Fibroblast of peridontal ligament (primary cell): ENCODE measurements around the gene FOXP4.

Source experiments
- DNase-seq: peaks from one replicate; pipeline ENCODE4 v3.0.0-alpha.2; 2010; ENCODE audit errors: extremely low read depth

The FOXP4 gene

DNA sequence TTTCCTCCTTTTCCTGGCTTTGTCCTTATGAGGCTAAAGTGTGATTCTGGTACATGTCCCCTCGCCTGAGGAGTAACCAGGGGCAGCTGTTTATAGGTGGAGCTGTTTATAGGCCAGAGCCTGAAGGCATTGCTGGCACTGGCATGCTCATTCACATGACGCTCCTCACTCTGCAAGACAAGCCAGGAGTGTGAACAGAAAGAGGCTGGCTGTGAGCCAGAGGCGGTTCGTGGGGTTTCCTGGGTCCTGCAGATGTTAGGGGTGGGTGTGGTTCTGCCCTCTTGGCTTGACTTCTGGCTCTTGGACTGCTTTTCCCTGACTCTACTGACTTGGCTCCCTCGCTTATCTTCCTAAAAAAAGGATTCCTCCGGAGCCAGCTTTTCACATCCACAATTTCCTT lies 79.3 kb downstream of the FOXP4 start:
- DNase-seq, result no peak

DNA sequence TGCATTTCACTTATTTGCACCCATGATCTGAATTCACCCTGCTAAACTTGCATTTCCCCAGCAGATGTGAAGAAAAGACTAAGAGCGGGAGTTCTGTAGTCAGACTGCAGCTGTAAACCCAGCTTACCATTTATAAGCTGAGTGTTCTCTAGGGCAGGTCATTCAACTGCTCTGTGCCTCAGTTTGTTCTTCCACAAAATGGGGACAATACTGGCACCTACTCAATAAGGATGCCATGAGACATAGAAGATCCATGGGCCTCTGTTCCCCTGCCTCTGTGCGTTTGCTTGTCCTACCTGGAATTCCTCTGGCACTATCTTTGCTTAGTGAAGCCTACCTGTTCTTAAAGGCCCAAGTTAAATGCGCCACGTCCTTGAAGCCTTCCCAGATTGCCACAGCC lies 79.8 kb downstream of the FOXP4 start:
- no peak for DNase-seq

DNA sequence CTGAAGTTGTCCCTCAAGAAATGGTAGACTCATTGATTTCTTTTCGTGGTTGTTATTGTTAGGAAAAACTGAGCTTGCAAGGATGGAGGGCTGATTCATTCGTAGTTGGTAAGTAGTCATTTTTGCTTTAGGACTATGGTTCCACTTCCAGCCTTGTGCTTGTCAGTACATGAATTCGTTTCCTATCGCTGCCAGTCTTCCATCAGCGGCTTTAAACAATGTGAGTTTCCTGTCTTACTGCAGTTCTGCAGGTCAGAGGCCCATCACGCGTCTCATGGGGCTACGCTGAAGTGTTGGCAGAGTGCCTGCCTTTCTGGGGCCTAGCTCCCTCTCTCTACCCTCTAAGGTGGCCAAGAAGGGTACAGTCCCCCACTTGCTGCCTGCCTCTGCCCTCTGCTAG lies 80.7 kb downstream of the FOXP4 start:
- DNase-seq, result no peak

DNA sequence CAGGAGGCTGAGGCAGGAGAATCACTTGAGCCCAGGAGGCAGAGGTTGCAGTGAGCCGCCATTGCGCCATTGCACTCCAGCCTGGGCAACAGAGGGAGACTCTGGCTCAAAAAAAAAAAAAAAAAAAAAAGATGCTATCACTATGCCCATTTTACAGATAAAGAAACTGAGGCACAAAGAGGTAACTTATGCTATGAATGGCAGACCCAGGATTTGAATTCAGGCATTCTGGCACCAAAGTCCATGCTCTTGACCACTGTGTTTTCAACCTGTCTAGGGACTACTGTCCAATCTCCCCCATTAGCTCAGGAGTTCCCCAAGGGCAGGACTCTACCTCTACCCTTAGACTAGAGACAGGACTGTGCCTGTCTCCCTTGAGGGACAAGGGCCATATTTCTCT lies 82.9 kb downstream of the FOXP4 start:
- no peak for DNase-seq

DNA sequence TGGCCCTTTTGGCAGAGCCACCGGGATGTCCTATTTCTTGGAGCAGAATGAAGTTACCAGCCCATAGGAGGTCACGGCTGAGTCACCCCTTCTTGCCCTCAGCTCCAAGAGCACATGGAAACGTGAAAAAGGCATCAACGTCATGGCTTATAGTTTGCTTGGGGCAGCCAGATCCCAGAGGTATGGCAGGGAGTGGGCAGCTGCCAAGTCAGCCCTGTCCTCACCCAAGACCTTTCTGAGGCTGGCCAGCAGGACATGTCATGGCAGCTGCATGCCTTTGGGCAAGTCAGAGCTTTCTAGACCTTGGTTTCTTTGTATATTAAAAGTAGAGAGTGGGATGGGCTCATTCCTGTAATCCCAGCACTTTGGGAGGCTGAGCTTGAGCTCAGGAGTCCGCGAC lies 83.9 kb downstream of the FOXP4 start:
- DNase-seq, result no peak

DNA sequence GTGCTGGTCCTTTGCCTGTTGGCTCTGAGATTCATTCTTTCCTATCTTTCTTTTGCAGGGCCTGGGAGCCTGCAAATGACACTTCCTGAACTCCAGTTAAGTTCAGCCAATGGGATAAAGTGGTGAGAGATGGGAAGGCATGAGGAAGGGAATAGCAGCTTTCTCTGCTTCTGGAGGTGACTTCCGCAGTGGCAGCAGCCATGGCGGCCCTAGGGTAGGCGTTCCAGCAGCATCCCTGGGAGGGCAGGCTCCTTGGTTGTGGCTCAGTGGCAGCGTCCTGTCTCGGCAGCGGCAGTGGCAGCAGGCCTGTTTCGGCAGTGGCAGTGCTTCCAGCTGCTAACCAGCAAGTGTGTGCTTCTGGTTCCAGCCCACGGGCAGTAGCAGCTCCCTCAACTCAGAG lies 84.8 kb downstream of the FOXP4 start:
- no peak for DNase-seq

DNA sequence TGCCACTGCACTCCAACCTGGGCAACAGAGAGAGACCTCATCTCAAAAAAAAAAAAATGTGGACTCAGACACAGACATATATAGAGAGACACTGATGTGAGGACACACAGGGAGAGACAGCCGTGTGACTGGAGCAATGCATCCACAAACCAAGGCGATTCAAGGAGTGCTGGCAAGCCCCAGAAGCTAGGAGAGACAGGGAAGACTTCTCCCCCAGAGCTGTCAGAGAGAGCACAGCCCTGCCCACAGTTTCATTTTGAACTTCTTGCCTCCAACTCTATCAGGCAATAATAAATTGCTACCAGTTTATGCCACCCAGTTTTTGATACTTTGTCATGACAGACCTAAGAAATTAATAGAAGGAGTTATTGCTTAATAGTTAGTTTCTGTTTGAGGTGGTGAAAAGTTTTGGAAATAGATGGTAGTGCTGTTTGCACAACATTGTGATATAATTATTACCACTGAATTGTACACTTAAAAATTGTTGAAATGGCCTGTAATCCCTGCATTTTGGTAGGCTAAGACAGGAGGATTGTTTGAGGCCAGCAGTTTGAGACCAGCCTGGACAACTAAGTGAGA lies 87.0 kb downstream of the FOXP4 start:
- no peak for DNase-seq

DNA sequence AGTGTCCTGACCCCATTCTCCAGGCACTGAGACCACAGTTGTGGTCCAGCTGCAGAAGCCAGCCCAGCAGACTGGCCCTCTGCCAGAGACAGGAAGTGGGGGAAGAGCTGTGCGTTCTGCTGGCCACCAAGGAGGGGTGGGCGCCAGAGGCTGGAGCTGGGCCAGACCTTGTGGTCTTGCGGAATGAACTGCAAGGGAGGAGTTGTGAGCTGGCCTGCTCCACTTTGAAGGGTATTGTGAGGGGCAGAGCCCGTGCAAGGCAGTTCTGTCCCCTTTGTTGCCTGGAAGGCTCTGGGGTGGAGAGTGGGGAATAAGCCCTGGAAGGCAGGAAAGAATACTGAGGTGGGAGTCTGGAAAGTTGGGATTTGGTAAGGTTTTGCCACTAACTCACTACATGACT lies 88.5 kb downstream of the FOXP4 start:
- DNase-seq, result no peak

DNA sequence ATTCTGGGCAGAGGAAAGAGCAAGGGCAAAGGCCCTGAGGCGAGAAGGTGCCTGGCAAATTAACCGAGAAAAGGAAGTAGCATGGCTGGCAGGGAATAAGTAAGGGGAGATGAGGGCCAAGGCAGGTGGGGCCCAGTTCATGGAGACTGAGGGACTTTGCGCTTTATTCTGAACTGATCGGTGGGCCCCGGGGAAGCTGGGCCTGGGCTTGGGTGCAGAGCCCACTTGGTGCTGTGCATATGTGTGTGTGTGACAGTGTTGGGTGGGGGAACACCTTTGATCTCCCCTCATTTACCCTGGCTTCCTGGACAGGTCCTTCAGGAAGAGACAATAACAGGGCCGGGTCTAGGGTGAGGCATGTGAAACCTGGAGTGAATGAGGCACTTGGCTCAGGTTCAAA lies 89.2 kb downstream of the FOXP4 start:
- no peak for DNase-seq

DNA sequence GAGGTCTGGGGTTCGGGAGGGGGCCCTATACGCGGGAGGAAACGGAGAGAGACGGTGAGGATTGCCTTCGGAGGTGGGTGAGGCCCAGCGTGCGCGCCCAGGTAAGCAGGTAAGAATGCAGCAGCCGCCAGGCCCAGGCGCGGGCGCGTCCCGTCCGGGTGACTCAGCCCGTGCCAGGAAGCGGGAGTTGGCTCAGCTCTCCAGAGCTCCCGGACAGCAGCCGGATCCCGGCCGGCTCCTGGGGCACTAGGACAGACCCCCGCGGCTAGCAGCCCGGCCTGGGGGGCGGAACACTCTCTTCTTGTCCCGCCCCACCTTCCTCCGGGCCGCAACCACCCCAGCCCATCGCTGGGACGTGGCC lies 90.6 kb downstream of the FOXP4 start:
- DNase-seq, result no peak

DNA sequence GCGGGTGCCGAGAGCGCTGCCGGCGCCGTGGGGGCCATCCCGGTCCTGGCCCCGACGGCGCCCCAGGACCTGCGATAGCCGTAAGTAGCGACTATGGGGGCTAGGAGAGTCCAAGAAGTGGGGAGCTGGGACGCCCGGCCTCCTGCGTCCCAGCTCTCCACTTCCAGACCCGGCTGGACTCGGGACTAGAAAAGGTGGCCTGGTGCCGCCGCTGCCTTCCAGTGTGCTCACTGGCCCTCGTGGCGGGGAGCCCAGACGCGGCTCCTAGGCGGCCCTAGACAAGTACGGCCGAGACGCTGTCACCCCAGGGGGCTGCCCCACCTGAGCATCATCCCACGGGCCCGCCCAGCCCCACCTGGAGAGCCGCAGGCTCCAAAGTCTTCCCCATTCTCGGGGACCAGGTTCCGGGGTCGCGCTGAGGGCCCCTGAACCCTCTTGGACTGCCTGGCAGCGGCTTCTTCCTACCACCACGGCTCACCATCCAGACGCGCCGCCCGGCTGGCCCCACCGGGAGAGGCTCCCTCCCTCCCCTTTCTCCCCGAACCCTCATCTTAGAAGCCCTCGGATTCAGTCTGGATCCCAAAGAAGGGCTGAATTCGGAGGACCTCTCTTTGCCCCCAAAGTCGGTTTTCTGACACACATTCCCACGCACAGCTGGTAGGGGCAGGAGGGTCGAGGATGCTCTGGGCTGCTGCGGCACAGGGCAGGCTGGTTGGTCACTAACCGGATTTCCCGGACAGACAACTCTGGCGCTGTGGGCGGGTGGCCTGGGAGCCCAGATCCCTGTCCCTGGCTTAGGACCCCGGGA lies 91.2 kb downstream of the FOXP4 start:
- no peak for DNase-seq

DNA sequence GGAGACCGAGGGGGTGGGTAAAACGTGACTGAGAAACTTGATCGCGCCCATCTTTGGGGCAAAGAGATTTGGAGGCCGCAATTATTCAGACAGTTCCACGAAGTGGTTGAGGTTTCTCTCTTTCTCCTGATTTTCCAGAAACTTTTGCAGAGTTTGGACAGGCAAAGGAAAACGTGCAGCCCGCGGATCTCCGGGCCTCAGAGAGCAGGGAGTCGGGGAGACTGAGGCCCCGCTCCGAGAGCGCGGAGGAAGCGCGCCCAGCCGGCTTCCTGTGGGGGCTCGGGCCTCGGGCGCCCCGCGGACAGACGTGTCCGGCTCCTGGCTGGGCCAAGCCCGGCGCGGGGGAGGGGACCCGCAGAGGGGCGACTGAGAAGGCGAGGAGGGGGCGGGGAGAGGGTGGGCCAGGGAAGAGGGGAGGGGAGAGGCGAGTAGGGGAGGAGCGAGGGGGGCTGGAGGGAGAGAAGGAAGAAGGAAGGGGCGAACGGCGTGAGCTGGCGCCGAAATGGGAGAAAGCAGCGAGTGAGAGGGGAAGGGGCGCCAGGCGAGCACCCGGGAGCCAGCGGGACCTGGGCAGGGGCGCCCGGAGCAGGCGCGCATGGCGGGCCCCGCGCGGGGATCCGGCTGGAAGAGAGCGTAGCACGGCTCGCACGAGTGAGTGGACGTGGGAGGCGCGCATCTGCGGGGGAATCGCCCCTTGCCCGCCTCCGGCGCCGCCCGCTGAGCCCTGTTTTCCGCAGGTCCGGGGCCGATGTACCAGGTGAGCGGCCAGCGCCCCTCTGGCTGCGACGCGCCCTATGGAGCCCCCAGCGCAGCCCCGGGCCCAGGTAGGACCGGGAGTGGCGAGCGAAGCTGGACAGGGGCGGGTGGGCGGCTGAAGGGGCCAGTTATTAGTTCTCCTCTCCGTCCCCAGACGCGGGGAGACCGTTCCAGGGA lies 92.1 kb downstream of the FOXP4 start, which contains the start of gene MDFI:
MDFI (plus strand) TSS at position 467 of the 933 bp plus-strand sequence; CDS start at position 749, 282 bp downstream.
- DNase-seq, result no peak

DNA sequence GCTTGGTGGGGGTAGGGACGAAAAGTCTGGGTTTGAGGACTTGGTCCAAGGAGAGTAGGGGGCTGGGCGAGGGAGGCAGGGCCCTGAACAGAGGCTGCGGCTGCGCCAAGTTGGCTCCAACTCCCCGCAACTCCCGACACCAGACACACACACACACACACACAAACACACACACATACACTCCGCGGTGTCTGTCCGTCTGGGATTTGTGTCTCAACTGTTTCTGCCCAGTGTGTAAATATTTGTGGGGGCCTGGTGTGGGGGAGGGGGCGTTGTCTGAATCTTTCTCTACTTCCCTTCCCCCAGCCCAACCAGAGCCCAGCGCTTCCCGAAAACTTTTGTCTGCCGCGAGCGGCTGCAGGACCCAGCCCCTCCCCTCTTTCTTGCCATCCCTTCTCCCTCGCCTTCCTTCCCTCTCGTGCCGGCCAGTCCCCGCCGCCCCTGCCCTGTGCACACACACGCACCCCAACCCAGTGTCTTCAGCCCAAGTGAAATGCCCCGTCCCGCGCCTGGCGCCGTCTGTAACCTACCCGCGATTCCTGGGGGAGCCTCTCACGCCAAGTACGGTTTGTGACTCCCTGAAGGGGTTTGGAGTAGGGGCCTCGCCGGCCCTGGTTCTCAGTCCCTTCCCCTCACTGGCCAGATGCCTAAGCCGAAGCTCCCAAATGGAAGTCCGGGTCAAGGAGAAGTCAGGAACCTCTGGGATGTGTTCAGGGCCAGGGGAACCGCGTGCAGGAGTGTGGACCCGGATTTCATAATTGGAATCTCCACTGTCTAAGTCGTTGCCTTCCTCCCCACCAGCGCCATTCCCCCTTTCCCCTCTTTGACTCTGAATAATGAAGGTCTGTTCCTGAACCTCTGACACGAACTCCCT lies 93.0 kb downstream of the FOXP4 start:
- DNase-seq, result no peak

DNA sequence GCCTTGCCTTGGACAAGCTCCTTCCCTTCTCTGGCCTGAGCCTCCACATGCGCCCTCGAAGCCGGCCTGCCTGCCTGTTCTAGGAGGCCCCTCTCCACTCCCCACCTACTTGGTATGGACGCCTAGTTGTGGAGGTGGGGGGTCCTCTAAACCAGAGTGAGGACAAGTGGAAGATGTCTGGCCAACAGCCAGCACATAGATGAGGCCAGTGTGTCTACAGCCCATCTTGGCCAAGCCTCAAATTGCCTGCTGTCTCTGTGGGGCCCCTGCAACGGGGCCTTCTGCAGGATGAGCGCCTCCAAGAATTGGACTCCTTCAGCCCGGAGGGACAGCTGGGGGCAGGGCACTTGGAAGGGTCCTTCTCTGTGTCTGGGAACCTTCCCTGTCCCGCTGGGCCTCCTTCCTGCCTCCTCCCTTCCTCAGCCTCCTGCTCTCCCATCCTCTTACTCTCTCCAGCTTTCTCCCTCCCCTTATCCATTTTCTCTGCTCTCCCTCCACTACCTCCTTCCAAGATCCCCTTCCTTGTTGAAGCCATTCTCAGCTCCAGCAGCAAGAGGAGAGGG lies 93.7 kb downstream of the FOXP4 start:
- no peak for DNase-seq

DNA sequence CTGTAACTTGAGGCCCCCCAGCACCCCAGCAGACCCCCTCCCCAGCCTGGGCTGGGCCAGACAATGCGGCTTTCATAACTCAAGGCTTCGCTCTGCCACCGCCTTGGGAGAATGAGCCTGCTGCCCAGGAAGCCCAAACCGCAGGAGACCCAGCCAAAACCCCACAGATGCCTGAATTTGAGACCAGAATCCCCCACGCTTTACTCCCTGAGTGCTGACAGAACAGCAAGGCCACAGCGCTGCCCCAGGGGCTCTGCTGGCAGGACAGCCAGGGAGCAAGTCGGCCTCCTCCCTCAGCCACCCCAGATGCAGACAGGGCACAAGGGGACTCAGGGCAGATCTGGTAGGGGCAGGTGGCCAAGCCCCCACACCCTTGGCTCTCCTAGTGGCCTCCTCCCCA lies 94.2 kb downstream of the FOXP4 start:
- no peak for DNase-seq

DNA sequence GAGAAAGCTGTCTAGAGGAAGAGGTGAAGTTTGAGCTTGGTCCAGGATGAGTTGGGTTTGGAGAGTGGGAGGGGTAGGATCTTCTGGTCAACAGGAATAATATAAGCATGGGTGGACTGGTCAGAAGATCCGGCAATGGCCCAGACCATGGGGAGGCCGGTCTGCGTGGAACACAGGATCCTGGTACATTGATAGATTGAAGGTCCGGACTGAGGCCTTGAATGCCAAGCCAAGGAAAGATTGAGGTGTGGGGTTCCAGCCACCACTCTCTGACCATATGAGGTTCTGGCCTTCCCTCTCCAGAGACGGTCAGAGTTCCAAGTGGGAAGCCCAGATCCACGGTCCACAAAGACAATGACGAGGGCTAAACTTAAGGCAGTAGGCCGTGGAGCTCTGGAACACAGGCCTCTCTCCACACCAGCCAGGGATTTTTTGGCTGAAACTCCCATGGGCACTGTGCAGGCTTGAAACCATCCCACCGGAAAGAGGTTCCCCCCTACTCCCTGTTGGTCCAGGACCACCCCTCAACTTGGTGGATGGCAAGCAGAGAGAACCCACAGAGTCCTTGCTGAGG lies 95.3 kb downstream of the FOXP4 start:
- DNase-seq, result no peak

DNA sequence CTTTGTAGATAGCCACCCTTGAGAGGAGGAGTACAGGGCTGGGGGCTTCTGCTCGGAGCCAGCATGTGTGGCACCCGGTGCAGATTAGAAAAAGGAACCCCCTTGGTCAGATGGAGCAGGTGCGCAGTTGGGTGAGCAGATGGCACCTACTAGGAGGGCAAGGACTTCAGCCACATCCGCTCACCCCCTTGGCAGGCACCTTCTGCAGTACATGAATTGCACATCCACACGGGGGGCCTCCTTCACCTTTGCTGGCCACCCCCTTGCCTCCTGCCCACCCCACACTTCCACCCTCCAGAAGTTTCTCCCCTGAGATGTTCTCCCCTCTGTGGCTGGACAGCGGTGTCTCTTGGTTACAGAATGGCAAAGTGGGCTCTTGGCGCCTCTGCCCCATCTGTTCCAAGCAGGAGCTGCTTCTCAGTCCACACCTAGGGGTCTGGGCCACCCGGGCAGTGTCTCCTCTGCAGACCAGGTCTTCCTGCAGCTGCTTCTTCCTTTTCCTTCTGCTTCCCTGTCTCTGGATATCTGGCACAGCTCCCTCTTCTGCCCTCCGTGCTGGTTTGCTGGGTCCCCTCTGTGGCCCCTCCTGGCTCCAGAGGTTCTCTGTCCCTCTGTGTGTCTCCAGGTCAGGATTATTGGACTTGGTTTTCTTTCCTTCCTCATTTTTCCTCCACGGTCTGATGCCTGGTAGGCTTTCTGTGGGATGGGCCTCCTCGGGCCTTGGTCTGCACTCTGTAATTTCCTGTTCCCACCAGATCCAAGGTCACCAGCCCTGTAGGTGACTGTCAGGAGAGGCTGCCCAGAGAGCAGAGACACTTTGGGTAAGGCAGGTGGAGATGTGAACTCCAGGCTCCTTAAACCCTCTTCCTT lies 96.1 kb downstream of the FOXP4 start:
- DNase-seq, result no peak

DNA sequence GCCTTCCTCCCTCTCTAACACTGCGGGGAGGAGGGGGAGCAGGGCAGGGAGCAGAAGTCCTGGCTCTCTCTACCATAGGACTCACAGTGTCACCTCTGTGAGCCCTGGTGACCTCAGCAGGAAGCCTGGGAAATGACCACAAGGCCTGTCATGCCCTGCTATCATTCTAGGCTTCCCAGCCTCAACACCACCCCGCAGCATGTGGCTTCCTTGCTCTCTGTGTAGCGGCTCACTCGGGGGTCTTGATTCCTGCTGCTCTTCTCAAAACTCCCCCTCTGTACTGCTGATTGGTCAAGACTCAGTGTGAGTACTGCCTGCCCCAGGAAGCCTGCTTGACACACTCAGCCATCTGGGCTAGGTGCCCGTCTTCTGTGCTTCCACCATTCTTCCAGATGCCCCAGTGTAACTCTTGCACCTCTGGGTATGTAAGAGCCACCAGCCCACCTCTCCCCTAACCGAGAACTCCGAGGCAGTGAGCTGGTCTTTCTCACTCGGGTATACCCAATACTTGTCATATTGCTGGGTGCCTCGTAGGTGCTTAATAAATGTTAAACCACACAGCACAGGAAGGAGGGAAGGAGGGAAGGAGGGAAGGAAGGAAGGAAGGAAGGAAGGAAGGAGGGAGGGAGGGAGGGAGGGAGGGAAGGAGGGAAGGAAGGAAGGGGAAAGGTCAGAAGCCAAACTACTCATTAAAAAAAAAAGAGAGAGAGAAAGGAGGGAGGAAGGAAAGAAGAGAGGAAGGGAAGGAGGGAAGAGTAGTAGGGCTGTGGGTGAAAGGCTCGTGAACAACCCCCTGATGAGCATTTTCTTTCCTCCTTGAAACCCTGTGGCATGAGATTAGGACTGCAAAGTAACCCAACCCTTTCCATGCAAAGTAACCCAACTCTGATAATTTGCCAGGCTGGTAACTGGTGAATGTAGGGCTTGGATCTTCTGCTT lies 97.0 kb downstream of the FOXP4 start:
- DNase-seq, result no peak

DNA sequence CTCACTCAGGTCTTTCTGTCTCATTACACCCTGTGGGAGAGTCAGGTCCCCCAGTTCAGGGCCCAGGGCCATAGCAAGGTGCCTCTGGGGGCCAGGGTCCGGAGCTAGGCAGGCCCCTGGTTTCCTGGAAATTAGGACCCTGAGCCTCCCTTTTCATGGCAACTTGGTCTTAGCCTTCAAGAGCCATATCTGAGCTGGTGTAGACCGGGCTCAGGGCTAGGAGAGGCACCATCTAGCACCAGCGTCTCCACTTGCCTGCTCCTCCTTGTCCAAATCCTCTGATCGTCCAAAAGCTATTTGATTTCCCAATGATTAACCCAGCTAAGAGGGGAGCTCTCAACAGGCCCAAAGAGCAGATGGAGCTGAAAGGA lies 97.7 kb downstream of the FOXP4 start:
- no peak for DNase-seq
